Nucleus accumbens (tissue), 56 donors: ENCODE data around the gene KRT12.
"Not testable (repeated sequence)": the region's sequence is repeated elsewhere in the genome, so short reads cannot be mapped to it uniquely, and the experiment has no call there.

Experiments
- DNase-seq, 56 donors: peaks; one replicate each; lab custom pipeline; 2025; lab: John Stamatoyannopoulos, UW

KRT12 gene

GRCh38 chr17:40818733-40819527 lies 48.1 kb downstream of the KRT12 start:
- peak in 53 of 56 donors; percentile 30 to 86 (median 65) for DNase-seq

GRCh38 chr17:40818343-40818732 lies 48.7 kb downstream of the KRT12 start:
- DNase-seq = no peak

DNA sequence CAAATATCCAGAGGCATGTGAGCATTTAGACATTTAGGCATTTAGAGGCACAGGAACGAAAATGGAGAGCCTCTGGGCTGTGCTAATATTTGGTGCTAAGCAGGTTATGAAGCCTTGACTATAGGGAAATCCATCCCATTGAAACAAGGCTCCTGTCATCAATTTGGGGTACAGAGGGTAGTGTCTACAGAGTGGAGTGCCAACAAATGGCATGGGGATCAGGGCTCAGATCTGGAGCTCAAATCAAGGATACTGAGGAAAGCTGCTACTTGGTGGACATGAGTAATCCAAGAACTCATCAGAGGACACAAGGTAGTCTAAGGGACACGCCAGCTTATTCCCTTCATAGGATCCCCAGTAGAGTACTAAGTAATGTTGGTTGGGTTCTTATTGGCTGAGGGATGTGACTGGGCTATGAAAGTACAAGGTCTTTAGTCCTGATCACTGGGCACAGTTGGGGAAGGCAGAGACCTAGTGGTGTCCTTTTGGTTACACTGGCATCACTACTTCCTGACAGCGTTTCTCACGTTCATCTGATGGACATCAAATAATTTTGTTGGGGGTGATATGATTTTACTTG lies 49.8 kb downstream of the KRT12 start:
- DNase-seq = no peak

- no peak for DNase-seq
Measured at GRCh38 chr17:40816569-40816968, 50.5 kb downstream of the KRT12 start.

DNA sequence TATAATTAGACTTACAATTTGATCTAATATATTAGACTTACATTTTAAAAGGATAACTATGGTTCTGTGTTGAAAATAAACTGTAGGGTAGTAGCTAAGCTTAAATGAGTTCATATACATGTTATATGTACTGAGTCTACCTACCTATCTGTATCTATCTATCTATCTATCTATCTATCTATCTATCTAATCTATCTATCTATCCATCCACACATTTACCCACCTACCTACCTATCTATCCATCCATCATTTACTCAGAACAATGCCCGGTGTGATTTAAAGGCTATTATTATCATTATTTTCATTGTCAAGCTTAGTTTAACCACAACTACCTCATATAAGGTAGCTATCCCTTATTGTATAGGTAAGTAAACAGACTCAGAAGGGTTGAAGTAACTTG lies 51.6 kb downstream of the KRT12 start:
- no peak for DNase-seq

GRCh38 chr17:40814657-40815056 lies 52.4 kb downstream of the KRT12 start:
- not testable (repeated sequence) for DNase-seq

GRCh38 chr17:40813804-40814203 lies 53.2 kb downstream of the KRT12 start:
- DNase-seq = no peak

GRCh38 chr17:40812639-40813038 lies 54.4 kb downstream of the KRT12 start:
- DNase-seq = no peak
